Panc1 (cell line): ENCODE measurements around the gene TBC1D9B.

Experiments used
- CTCF ChIP-seq: fragments of 450-650 bp; IDR thresholded peaks from 2 replicates; pipeline ENCODE4 v1.5.1; 2017; ENCODE audit warnings: mild to moderate bottlenecking
- REST ChIP-seq, 2 experiments: IDR thresholded peaks; 2 replicates each; pipeline ENCODE4 v1.6.1; 2011 to 2012; ENCODE audit warnings: low read depth in 2 of 2, control low read depth in 1 of 2, low read length in 1 of 2, mild to moderate bottlenecking in 1 of 2, moderate library complexity in 1 of 2; ENCODE audit not compliant: insufficient read depth in 1 of 2

- TF ChIP-seq CTCF (no peak), REST (IDR thresholded peaks at IDR 0.05; ENCODE audit: insufficient read depth in 1 of 2, low read depth in 2 of 2, low read length in 1 of 2) (no peak)
Observed at GRCh38 chr5:179887095-179887494, 20.6 kb downstream of the TBC1D9B start.
